GM19035 (cell line): ENCODE data around the gene FGFBP1.

Source experiments
- ATAC-seq: cut with Tn5 transposase; IDR thresholded peaks from one replicate; pipeline ENCODE4 v1.9.1; 2021; ENCODE audit not compliant: unreplicated experiment

The FGFBP1 gene

GRCh38 chr4:15913631-15913970 is 24.9 kb downstream of the FGFBP1 start:
- no peak for ATAC-seq

- ATAC-seq, result no peak
Measured at GRCh38 chr4:15912961-15913630, 25.4 kb downstream of the FGFBP1 start.

GRCh38 chr4:15912236-15912635 is 26.3 kb downstream of the FGFBP1 start:
- ATAC-seq, result no peak

- no peak for ATAC-seq
Measured at GRCh38 chr4:15910155-15910940, 28.2 kb downstream of the FGFBP1 start.

GRCh38 chr4:15907430-15907829 is 31.1 kb downstream of the FGFBP1 start:
- no peak for ATAC-seq

- ATAC-seq, result no peak
Measured at GRCh38 chr4:15906020-15906443, 32.5 kb downstream of the FGFBP1 start.

- ATAC-seq, result no peak
Measured at GRCh38 chr4:15902746-15903145, 35.8 kb downstream of the FGFBP1 start.

GRCh38 chr4:15901998-15902397 is 36.5 kb downstream of the FGFBP1 start:
- no peak for ATAC-seq

- no peak for ATAC-seq
Measured at GRCh38 chr4:15901007-15901406, 37.5 kb downstream of the FGFBP1 start.

- no peak for ATAC-seq
Measured at GRCh38 chr4:15899511-15899910, 39.0 kb downstream of the FGFBP1 start.

- no peak for ATAC-seq
Measured at GRCh38 chr4:15898902-15899301, 39.6 kb downstream of the FGFBP1 start.

GRCh38 chr4:15897577-15897976 is 41.0 kb downstream of the FGFBP1 start:
- ATAC-seq, result no peak

GRCh38 chr4:15894921-15895916 is 43.3 kb downstream of the FGFBP1 start:
- no peak for ATAC-seq

GRCh38 chr4:15894393-15894792 is 44.1 kb downstream of the FGFBP1 start:
- ATAC-seq, result no peak

GRCh38 chr4:15893962-15894361 is 44.6 kb downstream of the FGFBP1 start:
- no peak for ATAC-seq

GRCh38 chr4:15891312-15891711 is 47.2 kb downstream of the FGFBP1 start:
- ATAC-seq, result peak; percentile 62

- no peak for ATAC-seq
Measured at GRCh38 chr4:15890246-15890829, 48.2 kb downstream of the FGFBP1 start.

GRCh38 chr4:15888515-15888914 is 50.0 kb downstream of the FGFBP1 start:
- ATAC-seq, result no peak
